ENCODE results near the gene CAPZA2.

DNA sequence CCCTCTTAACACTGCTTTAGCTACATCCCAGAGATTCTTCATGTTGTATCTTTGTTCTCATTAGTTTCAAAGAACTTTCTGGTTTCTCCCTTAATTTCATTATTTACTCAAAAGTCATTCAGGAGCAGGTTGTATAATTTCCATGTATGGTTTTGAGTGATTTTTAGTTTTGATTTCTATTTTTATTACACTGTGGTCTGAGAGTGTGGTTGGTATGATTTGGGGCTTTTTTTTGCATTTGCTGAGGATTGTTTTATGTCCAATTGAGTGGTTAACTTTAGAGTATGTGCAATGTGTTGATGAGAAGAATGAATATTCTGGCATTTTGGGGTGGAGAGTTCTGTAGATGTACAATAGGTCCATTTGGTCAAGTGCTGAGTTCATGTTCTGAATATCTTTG lies 37.9 kb upstream of the CAPZA2 start:
- TF ChIP-seq, protein P1, sequence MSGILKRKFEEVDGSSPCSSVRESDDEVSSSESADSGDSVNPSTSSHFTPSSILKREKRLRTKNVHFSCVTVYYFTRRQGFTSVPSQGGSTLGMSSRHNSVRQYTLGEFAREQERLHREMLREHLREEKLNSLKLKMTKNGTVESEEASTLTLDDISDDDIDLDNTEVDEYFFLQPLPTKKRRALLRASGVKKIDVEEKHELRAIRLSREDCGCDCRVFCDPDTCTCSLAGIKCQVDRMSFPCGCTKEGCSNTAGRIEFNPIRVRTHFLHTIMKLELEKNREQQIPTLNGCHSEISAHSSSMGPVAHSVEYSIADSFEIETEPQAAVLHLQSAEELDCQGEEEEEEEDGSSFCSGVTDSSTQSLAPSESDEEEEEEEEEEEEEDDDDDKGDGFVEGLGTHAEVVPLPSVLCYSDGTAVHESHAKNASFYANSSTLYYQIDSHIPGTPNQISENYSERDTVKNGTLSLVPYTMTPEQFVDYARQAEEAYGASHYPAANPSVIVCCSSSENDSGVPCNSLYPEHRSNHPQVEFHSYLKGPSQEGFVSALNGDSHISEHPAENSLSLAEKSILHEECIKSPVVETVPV (CRISPR knock-in tag; IDR thresholded peaks at IDR 0.05): no peak
- TF ChIP-seq ARNTL (CRISPR knock-in tag; IDR thresholded peaks at IDR 0.05; ENCODE audit: borderline replicate concordance, low read depth) (no peak), ZFP3 (CRISPR knock-in tag; IDR thresholded peaks at IDR 0.05) (no peak), ZFP30 (CRISPR knock-in tag; IDR thresholded peaks at IDR 0.05) (no peak)

Measured in SK-N-SH treated with all-trans-retinoic acid at 6 μM for 48 hours (cell line).